ENCODE measurements around the gene BABAM2.
"Not testable (repeated sequence)": the region's sequence is repeated elsewhere in the genome, so short reads cannot be mapped to it uniquely, and the experiment has no call there.

Gene BABAM2

GRCh38 chr2:28370354-28370753 lies 479.8 kb downstream of the BABAM2 start:
- TF ChIP-seq CTCF (IDR thresholded peaks at IDR 0.05; ENCODE audit: low read depth, low read length, missing control alignments): no peak
- in situ Hi-C loops (cut with HindIII; ENCODE audit: low sequenced_read_pairs): no loop called here
- DNase-seq (ENCODE audit: low read depth): no peak
- H3K4me3 ChIP-seq (ENCODE audit: low read depth, low read length): no peak overlapping the region

- in situ Hi-C loops (cut with HindIII; ENCODE audit: low sequenced_read_pairs); DNase-seq (ENCODE audit: low read depth); H3K4me3 ChIP-seq (ENCODE audit: low read depth, low read length): not testable (repeated sequence)
These were observed 481.2 kb downstream of the BABAM2 start for GRCh38 chr2:28371728-28372127.

- in situ Hi-C loops (cut with HindIII; ENCODE audit: low sequenced_read_pairs): no loop called here
- no peak for DNase-seq (ENCODE audit: low read depth)
- H3K4me3 ChIP-seq (ENCODE audit: low read depth, low read length): no peak overlapping the region
- no peak for TF ChIP-seq CTCF (IDR thresholded peaks at IDR 0.05; ENCODE audit: low read depth, low read length, missing control alignments)
These were observed 483.3 kb downstream of the BABAM2 start for GRCh38 chr2:28373854-28374253.

- in situ Hi-C loops (cut with HindIII; ENCODE audit: low sequenced_read_pairs): no loop called here
- H3K4me3 ChIP-seq (ENCODE audit: low read depth, low read length): no peak overlapping the region
- no peak for DNase-seq (ENCODE audit: low read depth)
- TF ChIP-seq CTCF (IDR thresholded peaks at IDR 0.05; ENCODE audit: low read depth, low read length, missing control alignments): no peak
These were observed 483.8 kb downstream of the BABAM2 start for GRCh38 chr2:28374331-28374730.

GRCh38 chr2:28375236-28375635 lies 484.7 kb downstream of the BABAM2 start:
- DNase-seq (ENCODE audit: low read depth): no peak
- TF ChIP-seq CTCF (IDR thresholded peaks at IDR 0.05; ENCODE audit: low read depth, low read length, missing control alignments): no peak
- in situ Hi-C loops (cut with HindIII; ENCODE audit: low sequenced_read_pairs): no loop called here
- no peak overlapping the region for H3K4me3 ChIP-seq (ENCODE audit: low read depth, low read length)

- in situ Hi-C loops (cut with HindIII; ENCODE audit: low sequenced_read_pairs): no loop called here
These were observed 485.5 kb downstream of the BABAM2 start for GRCh38 chr2:28375742-28376631.

More at GRCh38 chr2:28375742-28376631, 485.5 kb downstream of the BABAM2 start:
- H3K4me3 ChIP-seq (ENCODE audit: low read depth, low read length): no peak overlapping the region
- no peak for TF ChIP-seq CTCF (IDR thresholded peaks at IDR 0.05; ENCODE audit: low read depth, low read length, missing control alignments)
- no peak for DNase-seq (ENCODE audit: low read depth)

Data from astrocyte of the cerebellum (primary cell).